Peyer's patch (tissue), 4 donors: ENCODE results near the gene MLYCD.

Experiments used
- POLR2A ChIP-seq, 2 donors: fragments of 450-650 bp; IDR thresholded peaks; one replicate each; pipeline ENCODE4 v1.5.1; 2017; ENCODE audit warnings: antibody characterized with exemption in 2 of 2, mild to moderate bottlenecking in 2 of 2, moderate library complexity in 2 of 2
- TF ChIP-seq, protein P1 (sequence below), 6 experiments: fragments of 450-650 bp in 4 of 6; fragments of 200-600 bp in 2 of 6; sonication (generic) in 1 of 6; IDR thresholded peaks; one replicate each; pipeline ENCODE4 v1.5.1; 2017 to 2019; ENCODE audit warnings: antibody characterized with exemption in 6 of 6, mild to moderate bottlenecking in 3 of 6, moderate library complexity in 1 of 6

DNA sequence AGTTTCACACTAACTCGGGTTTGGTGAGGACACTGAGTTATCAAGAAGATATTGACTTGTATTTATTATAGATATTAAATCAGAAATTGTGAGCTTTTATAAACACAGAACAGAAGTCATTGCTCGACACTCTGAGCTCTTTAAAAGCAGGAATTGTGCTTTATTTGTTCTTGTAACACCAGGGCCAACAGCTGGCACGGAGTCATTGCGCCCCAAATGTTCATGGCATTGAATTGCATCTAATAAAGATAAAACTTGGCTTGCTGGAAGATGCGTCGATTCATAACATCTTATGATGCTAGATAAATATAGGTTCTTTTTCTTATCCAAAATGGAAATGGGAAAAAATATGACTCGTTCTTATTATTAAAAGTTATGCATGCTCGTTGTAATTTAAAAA is 11.8 kb upstream of the MLYCD start:
- no peak for TF ChIP-seq POLR2A (IDR thresholded peaks at IDR 0.05)
- TF ChIP-seq, protein P1, sequence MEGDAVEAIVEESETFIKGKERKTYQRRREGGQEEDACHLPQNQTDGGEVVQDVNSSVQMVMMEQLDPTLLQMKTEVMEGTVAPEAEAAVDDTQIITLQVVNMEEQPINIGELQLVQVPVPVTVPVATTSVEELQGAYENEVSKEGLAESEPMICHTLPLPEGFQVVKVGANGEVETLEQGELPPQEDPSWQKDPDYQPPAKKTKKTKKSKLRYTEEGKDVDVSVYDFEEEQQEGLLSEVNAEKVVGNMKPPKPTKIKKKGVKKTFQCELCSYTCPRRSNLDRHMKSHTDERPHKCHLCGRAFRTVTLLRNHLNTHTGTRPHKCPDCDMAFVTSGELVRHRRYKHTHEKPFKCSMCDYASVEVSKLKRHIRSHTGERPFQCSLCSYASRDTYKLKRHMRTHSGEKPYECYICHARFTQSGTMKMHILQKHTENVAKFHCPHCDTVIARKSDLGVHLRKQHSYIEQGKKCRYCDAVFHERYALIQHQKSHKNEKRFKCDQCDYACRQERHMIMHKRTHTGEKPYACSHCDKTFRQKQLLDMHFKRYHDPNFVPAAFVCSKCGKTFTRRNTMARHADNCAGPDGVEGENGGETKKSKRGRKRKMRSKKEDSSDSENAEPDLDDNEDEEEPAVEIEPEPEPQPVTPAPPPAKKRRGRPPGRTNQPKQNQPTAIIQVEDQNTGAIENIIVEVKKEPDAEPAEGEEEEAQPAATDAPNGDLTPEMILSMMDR (IDR thresholded peaks at IDR 0.05), result peak in 3 of 6 experiments; percentile 43 to 57 (median 50)
